ENCODE measurements around the gene GRIN3B. TPM values are rescaled to one million over a fixed set of nuclear protein-coding genes. Genes with fewer than 3 reads are reported as not detected.

Gene GRIN3B
- total and polyA plus RNA-seq, 9 of the 15 experiments (the other 6 are each of a cell fraction or from before 2014, with no cell fraction given), result 0.06 to 0.95 (median 0.19) TPM; not detected in 6

DNA sequence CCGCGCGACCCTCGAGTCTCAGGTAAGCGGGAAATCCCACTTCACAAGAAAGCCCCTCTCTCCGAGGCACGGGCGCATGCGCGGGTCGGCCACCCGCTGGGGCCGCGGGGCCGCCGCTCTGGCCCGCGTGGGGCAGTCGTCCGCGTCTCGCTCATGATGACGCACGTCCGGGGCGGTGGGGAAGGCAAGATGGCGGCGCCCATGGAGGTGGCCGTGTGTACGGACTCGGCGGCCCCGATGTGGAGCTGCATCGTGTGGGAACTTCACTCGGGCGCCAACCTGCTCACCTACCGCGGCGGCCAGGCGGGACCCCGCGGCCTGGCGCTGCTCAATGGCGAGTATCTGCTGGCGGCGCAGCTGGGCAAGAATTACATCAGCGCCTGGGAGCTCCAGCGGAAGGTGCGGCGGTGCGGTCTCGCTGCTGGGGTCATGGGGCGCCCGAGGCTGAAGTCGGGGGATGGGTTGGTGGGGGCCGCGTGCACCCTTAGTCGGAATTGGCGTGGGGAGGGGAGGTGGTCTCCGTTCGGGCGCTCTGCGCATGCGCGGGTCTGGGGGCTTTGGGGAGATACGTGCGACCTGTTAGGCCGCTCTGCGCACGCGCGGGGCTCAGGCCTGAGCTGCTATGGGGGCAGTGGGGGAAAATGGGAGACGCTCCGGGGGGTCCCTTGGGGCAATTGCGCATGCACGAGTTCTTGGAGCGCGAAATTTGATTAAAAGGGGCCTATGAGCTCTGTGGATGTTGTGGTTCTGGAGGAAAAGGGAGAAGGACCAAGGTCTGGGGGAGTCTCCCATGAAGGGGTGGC is 15.9 kb upstream of the GRIN3B start, which contains the start of gene WDR18 (continued):
- no peak for TF ChIP-seq POLR2H (tag; IDR thresholded peaks at IDR 0.05; ENCODE audit: low read depth)
- no peak for TF ChIP-seq POLR3A (IDR thresholded peaks at IDR 0.05; ENCODE audit: borderline replicate concordance, extremely low read depth, insufficient read depth, insufficient read length)
- TF ChIP-seq ZNF696 (CRISPR knock-in tag; conservative IDR thresholded peaks at IDR 0.05), result no peak
- TF ChIP-seq, protein P1, sequence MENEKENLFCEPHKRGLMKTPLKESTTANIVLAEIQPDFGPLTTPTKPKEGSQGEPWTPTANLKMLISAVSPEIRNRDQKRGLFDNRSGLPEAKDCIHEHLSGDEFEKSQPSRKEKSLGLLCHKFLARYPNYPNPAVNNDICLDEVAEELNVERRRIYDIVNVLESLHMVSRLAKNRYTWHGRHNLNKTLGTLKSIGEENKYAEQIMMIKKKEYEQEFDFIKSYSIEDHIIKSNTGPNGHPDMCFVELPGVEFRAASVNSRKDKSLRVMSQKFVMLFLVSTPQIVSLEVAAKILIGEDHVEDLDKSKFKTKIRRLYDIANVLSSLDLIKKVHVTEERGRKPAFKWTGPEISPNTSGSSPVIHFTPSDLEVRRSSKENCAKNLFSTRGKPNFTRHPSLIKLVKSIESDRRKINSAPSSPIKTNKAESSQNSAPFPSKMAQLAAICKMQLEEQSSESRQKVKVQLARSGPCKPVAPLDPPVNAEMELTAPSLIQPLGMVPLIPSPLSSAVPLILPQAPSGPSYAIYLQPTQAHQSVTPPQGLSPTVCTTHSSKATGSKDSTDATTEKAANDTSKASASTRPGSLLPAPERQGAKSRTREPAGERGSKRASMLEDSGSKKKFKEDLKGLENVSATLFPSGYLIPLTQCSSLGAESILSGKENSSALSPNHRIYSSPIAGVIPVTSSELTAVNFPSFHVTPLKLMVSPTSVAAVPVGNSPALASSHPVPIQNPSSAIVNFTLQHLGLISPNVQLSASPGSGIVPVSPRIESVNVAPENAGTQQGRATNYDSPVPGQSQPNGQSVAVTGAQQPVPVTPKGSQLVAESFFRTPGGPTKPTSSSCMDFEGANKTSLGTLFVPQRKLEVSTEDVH (IDR thresholded peaks at IDR 0.05; ENCODE audit: low read depth, partially characterized antibody), result peak; percentile 67
- no peak for TF ChIP-seq HMG20B (CRISPR knock-in tag; IDR thresholded peaks at IDR 0.05)
- TF ChIP-seq, protein P2, sequence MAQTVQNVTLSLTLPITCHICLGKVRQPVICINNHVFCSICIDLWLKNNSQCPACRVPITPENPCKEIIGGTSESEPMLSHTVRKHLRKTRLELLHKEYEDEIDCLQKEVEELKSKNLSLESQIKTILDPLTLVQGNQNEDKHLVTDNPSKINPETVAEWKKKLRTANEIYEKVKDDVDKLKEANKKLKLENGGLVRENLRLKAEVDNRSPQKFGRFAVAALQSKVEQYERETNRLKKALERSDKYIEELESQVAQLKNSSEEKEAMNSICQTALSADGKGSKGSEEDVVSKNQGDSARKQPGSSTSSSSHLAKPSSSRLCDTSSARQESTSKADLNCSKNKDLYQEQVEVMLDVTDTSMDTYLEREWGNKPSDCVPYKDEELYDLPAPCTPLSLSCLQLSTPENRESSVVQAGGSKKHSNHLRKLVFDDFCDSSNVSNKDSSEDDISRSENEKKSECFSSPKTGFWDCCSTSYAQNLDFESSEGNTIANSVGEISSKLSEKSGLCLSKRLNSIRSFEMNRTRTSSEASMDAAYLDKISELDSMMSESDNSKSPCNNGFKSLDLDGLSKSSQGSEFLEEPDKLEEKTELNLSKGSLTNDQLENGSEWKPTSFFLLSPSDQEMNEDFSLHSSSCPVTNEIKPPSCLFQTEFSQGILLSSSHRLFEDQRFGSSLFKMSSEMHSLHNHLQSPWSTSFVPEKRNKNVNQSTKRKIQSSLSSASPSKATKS (CRISPR knock-in tag; IDR thresholded peaks at IDR 0.05), result no peak
- TF ChIP-seq, protein P3, sequence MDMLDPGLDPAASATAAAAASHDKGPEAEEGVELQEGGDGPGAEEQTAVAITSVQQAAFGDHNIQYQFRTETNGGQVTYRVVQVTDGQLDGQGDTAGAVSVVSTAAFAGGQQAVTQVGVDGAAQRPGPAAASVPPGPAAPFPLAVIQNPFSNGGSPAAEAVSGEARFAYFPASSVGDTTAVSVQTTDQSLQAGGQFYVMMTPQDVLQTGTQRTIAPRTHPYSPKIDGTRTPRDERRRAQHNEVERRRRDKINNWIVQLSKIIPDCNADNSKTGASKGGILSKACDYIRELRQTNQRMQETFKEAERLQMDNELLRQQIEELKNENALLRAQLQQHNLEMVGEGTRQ (CRISPR knock-in tag; IDR thresholded peaks at IDR 0.05), result no peak
- no peak for TF ChIP-seq MAFF (IDR thresholded peaks at IDR 0.05; ENCODE audit: low read length)
- no peak for TF ChIP-seq ZNF197 (CRISPR knock-in tag; IDR thresholded peaks at IDR 0.05; ENCODE audit: low read depth)
- no peak for TF ChIP-seq ZNF274 (IDR thresholded peaks at IDR 0.05; ENCODE audit: borderline replicate concordance, low read depth, low read length)
- TF ChIP-seq, protein P4, sequence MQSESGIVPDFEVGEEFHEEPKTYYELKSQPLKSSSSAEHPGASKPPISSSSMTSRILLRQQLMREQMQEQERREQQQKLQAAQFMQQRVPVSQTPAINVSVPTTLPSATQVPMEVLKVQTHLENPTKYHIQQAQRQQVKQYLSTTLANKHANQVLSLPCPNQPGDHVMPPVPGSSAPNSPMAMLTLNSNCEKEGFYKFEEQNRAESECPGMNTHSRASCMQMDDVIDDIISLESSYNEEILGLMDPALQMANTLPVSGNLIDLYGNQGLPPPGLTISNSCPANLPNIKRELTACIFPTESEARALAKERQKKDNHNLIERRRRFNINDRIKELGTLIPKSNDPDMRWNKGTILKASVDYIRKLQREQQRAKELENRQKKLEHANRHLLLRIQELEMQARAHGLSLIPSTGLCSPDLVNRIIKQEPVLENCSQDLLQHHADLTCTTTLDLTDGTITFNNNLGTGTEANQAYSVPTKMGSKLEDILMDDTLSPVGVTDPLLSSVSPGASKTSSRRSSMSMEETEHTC (IDR thresholded peaks at IDR 0.05), result no peak
- no peak for TF ChIP-seq ZBTB17 (CRISPR knock-in tag; IDR thresholded peaks at IDR 0.05)
- TF ChIP-seq, protein P5, sequence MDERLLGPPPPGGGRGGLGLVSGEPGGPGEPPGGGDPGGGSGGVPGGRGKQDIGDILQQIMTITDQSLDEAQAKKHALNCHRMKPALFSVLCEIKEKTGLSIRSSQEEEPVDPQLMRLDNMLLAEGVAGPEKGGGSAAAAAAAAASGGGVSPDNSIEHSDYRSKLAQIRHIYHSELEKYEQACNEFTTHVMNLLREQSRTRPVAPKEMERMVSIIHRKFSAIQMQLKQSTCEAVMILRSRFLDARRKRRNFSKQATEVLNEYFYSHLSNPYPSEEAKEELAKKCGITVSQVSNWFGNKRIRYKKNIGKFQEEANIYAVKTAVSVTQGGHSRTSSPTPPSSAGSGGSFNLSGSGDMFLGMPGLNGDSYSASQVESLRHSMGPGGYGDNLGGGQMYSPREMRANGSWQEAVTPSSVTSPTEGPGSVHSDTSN (CRISPR knock-in tag; IDR thresholded peaks at IDR 0.05; ENCODE audit: low read depth), result no peak
- TF ChIP-seq, protein P5 (tag; conservative IDR thresholded peaks at IDR 0.05; ENCODE audit: low read depth), result no peak
- TF ChIP-seq ZNF165 (CRISPR knock-in tag; IDR thresholded peaks at IDR 0.05; ENCODE audit: borderline replicate concordance), result no peak
- TF ChIP-seq ERF (CRISPR knock-in tag; IDR thresholded peaks at IDR 0.05), result 0 out of 2 replicates have a peak, but pooled peaks have one; percentile 42
- TF ChIP-seq ELF2 (CRISPR knock-in tag; IDR thresholded peaks at IDR 0.05), result no peak
- TF ChIP-seq HOXB6 (CRISPR knock-in tag; IDR thresholded peaks at IDR 0.05; ENCODE audit: borderline replicate concordance), result no peak

All from K562 (cell line).